Measurements from ENCODE around the gene RTN4RL2. TPM values are rescaled to one million over a fixed set of nuclear protein-coding genes. Genes with fewer than 3 reads are reported as not detected.

Gene RTN4RL2
- total RNA-seq, 3 donors from 2014 or later (not counting 1 experiment from before 2014, with no cell fraction given): 0.38 to 0.61 (median 0.48) TPM

DNA sequence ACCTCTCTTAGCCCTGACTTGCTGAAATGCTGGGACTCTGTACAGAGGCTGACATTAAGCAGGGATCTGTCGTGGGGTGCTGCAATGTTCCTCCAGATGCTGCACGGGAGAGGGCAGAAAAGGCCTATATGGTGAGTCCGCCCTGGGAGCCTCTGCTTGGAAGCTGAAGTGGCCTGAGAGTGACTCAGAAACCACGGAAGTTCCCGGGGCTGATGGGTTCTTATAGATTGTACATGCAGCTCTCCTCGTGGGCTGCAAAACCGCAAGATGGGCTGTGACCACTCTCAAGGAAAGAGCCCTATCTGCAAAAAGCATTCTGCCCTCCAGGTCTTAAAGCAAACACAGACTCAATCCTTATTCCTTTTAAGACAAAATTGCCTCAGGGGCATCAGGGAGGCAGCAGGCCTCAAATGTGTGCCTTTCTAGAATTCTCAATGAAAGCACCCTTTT, 27.6 kb upstream of the RTN4RL2 start:
- H3K27me3 Mint-ChIP-seq (ENCODE audit: low read depth in 2 of 2): peaks cover 0 to 14% of the 10 kb centered on the region in 2 donors
- Histone ChIP-seq H3K27ac (ENCODE audit: low read length) (no peak overlapping the region), H3K27me3 (ENCODE audit: control insufficient read depth, insufficient read depth, low read length) (no peaks in the 10 kb centered on the region), H3K4me3 (ENCODE audit: low read length) (no peak overlapping the region), H3K9me3 (ENCODE audit: control insufficient read depth, insufficient read depth, low read length) (no peaks in the 10 kb centered on the region), H3K4me1 (ENCODE audit: control insufficient read depth, insufficient read depth, low read length) (peaks cover 9% of the 10 kb centered on the region), H3K36me3 (ENCODE audit: control insufficient read depth, insufficient read depth, low read length) (no peaks in the 10 kb centered on the region)
- 12% methylated on average over 7 of the region's 7 CpGs for WGBS (ENCODE audit: insufficient coverage)
- no peak overlapping the region for H3K4me3 Mint-ChIP-seq
- ATAC-seq: peak; percentile 50 to 84 (median 80)
- DNase-seq: peak in 1 of 2 donors; percentile 21
- TF ChIP-seq, protein P1, sequence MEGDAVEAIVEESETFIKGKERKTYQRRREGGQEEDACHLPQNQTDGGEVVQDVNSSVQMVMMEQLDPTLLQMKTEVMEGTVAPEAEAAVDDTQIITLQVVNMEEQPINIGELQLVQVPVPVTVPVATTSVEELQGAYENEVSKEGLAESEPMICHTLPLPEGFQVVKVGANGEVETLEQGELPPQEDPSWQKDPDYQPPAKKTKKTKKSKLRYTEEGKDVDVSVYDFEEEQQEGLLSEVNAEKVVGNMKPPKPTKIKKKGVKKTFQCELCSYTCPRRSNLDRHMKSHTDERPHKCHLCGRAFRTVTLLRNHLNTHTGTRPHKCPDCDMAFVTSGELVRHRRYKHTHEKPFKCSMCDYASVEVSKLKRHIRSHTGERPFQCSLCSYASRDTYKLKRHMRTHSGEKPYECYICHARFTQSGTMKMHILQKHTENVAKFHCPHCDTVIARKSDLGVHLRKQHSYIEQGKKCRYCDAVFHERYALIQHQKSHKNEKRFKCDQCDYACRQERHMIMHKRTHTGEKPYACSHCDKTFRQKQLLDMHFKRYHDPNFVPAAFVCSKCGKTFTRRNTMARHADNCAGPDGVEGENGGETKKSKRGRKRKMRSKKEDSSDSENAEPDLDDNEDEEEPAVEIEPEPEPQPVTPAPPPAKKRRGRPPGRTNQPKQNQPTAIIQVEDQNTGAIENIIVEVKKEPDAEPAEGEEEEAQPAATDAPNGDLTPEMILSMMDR (IDR thresholded peaks at IDR 0.05): no peak
- intact Hi-C loops (cut with micrococcal nuclease): no loop called here
- peaks cover 12 to 14% of the 10 kb centered on the region in 2 donors for H3K4me1 Mint-ChIP-seq
- peak overlapping the region in 1 of 2 donors; percentile 27 for H3K27ac Mint-ChIP-seq
- H3K9me3 Mint-ChIP-seq: no peaks in the 10 kb centered on the region
- H3K36me3 Mint-ChIP-seq: no peaks in the 10 kb centered on the region

DNA sequence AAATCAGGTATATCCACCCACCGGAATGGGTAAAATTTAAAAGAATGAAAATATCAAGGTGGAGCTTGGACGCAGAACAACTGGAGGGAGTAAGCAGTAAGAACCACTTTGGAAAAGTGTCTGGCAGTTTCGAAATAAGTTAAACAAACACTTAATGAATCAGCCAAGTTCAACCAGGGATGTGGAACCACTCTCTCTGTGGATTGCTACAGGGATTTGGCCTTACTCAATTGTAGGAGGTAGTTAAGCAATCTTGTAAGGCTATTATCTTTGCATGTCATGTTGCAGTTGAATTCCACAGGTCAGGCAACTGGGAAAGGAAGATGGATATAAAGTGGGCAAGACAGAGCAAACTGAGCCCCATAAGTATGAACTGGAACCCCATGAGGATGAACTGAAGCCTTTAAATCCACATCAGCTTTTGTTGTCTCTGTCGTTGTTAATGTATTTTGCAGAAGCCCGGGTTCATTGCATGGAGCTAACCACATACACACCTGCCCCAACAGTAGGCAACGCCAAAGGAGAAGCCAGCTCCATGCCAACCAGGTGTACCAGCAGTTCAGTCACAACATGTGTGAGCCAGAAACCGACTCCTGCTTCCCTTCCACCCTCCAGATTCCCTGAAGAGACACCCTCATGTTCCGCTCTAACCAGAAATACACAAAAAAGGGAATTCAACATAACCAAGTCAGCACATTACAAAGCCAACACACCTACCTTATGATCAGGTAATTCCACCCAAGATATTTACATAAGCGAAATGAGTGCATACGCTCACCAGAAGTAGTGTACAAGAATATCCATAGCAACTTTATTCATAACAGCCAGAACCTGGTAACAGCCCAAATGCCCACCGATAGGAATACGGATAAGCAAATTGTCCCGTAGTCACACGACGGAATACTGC, 25.4 kb upstream of the RTN4RL2 start:
- Mint-ChIP-seq H3K9me3 (no peaks in the 10 kb centered on the region), H3K36me3 (no peaks in the 10 kb centered on the region), H3K4me3 (no peak overlapping the region), H3K4me1 (peaks cover 12 to 14% of the 10 kb centered on the region in 2 donors), H3K27ac (no peak overlapping the region), H3K27me3 (ENCODE audit: low read depth in 2 of 2) (peaks cover 0 to 14% of the 10 kb centered on the region in 2 donors)
- H3K27ac ChIP-seq (ENCODE audit: low read length): no peak overlapping the region
- TF ChIP-seq, protein P1 (IDR thresholded peaks at IDR 0.05): no peak
- WGBS (ENCODE audit: insufficient coverage): 84% methylated on average over 15 of the region's 15 CpGs
- H3K36me3 ChIP-seq (ENCODE audit: control insufficient read depth, insufficient read depth, low read length): no peaks in the 10 kb centered on the region
- no peak overlapping the region for H3K4me3 ChIP-seq (ENCODE audit: low read length)
- DNase-seq: no peak
- H3K27me3 ChIP-seq (ENCODE audit: control insufficient read depth, insufficient read depth, low read length): no peaks in the 10 kb centered on the region
- intact Hi-C loops (cut with micrococcal nuclease): no loop called here
- no peaks in the 10 kb centered on the region for H3K9me3 ChIP-seq (ENCODE audit: control insufficient read depth, insufficient read depth, low read length)
- H3K4me1 ChIP-seq (ENCODE audit: control insufficient read depth, insufficient read depth, low read length): peaks cover 9% of the 10 kb centered on the region
- no peak for ATAC-seq

DNA sequence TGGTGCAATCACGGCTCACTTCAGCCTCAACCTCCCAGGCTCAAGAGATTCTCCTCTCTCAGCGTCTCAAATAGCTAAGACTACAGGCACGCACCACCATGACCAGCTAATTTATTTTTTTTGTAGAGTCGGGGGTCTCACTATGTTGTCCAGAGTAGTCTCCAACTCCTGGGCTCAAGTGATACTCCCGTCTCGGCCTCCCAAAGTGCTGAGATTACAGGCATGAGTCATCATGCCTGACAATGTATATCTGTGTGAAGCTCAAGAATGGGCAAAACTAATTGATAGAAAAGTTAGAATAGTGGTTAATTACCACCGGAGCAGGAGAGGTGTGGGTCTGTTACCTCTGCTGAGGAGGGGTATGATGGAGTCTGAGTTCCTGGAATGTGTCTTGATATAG, 24.3 kb upstream of the RTN4RL2 start:
- Mint-ChIP-seq H3K9me3 (no peaks in the 10 kb centered on the region), H3K27ac (no peak overlapping the region), H3K4me1 (peaks cover 12 to 14% of the 10 kb centered on the region in 2 donors), H3K27me3 (ENCODE audit: low read depth in 2 of 2) (peaks cover 0 to 14% of the 10 kb centered on the region in 2 donors), H3K36me3 (no peaks in the 10 kb centered on the region), H3K4me3 (no peak overlapping the region)
- no peaks in the 10 kb centered on the region for H3K27me3 ChIP-seq (ENCODE audit: control insufficient read depth, insufficient read depth, low read length)
- H3K9me3 ChIP-seq (ENCODE audit: control insufficient read depth, insufficient read depth, low read length): no peaks in the 10 kb centered on the region
- 89% methylated on average over 7 of the region's 7 CpGs for WGBS (ENCODE audit: insufficient coverage)
- no peaks in the 10 kb centered on the region for H3K36me3 ChIP-seq (ENCODE audit: control insufficient read depth, insufficient read depth, low read length)
- ATAC-seq (no peak), DNase-seq (no peak)
- TF ChIP-seq, protein P1 (IDR thresholded peaks at IDR 0.05): no peak
- no peak overlapping the region for H3K27ac ChIP-seq (ENCODE audit: low read length)
- H3K4me1 ChIP-seq (ENCODE audit: control insufficient read depth, insufficient read depth, low read length): peaks cover 9% of the 10 kb centered on the region
- intact Hi-C loops (cut with micrococcal nuclease): no loop called here
- H3K4me3 ChIP-seq (ENCODE audit: low read length): no peak overlapping the region

Measured in natural killer cell (primary cell).